SW480 (cell line): ENCODE results near the gene SESN2.

Experiments used
- DNase-seq: peaks from one replicate; pipeline ENCODE4 v3.0.0-alpha.2; 2016; ENCODE audit warnings: low spot score

SESN2 gene

GRCh38 chr1:28282426-28283407 lies 23.4 kb downstream of the SESN2 start:
- no peak for DNase-seq

GRCh38 chr1:28286111-28286510 lies 26.8 kb downstream of the SESN2 start:
- DNase-seq, result no peak

GRCh38 chr1:28288487-28288886 lies 29.2 kb downstream of the SESN2 start:
- DNase-seq, result no peak

DNA sequence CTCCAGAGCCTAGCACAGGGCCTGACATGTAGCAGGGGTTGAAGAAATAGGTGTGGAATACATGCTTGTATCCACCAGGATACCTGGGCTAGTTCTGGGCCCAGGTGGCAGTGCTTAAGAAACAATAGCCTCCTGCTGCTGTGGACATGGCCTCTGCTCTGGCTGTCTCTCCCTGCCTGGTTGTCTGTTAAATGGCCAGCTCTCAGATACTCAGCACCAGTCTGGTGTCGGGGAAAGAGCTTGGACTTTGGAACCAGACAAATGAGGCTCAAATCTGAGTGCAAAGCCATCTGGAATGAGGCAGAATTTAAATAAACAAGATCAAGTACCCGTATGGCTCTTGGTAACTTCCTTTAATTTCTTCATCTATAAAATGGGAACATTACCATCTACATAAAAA lies 31.5 kb downstream of the SESN2 start:
- no peak for DNase-seq

DNA sequence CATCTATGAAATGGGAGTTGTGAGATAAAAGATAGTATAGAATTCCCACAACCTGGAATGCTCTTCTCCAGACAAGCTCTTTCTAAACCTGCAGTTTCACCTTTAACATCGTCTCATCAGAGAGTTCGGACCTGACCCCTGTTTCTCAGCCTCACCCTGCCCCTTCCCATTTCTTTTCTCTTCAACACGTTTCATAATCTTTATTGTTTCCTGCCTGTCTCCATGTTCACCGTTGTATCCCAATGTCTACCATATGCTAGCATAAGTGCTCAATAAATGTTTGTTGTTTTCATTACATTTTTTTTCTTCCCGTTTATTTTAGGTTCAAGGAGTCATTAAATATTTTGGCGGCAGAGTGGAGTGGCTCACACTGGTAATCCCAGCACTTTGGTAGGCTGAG lies 32.4 kb downstream of the SESN2 start:
- DNase-seq, result no peak

DNA sequence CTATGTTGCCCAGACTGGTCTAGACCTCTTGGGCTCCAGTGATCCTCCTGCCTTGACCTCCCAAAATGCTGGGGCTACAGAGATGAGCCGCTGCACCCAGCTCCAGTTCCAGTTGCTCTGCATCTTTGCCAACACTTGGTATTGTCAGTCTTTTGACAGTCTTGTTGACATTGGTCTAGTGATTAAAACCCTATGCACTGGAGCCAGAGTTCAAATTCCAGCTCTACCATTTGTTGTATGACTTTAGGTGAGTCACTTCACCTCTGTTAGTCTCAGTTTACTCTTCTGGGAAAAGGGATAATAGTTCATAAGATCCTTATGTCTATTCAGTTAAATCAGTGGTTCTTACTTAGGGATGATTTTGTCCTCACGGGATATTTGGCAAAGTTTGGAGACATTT lies 36.6 kb downstream of the SESN2 start:
- DNase-seq, result no peak

DNA sequence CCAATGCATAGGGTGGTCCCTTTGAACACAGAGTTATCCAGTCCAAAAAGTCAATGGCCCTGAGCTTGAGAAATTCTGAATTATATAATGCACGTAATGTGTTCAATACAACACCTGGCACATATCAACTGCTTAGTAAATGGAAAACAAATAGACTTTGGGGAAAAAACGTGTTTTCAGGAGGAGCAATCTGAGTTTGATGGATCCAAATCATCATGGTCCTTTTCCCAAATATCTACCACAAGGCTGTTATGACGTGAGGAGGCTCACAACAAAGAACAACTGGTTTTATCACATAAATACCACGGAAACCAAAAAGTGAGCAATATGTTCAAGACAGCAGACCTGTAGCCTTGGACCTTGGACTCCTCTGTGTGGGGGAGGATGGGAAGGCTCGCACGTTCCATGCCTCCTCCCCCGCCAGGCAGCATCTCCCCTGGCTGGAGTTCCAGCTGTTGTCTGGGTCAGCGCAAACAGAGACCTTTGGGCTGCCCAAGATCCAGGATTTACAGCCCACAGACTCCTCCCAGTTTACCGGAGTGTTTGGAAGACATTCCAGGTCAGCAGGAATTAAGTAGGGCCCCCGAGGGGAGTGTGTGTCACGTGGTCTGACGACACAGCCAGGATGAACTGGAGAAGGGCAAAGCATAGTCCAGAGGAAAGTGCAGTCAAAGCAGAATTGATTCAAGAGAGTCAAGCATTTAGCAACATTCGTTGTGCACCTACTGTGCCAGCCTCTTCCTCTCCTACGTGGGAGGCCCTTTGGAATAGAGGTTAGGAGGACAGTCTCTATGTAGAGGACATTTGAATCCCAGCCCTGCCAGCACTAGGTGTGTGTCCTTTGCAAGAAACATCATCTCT lies 37.3 kb downstream of the SESN2 start:
- peak; percentile 58 for DNase-seq

DNA sequence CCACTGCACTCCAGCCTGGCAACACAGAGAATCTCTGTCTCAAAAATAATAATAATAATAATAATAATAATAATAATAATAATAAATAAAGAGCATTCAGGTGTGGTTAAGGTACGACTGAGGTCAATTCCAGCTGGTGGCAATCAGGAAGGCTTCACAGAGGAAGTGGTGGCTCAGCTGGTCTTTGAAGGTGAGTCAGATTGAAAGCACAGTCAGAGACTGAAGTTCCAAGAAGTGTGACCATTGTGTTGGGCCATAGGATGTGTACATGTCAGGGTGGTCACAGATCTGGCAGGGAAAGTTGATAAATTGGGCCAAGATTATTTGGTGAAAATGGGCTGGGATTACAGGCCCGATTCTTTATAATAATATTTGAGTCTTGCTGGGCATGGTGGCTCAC lies 38.5 kb downstream of the SESN2 start:
- DNase-seq, result no peak

- DNase-seq, result no peak
Observed at GRCh38 chr1:28298438-28298837, 39.1 kb downstream of the SESN2 start.

GRCh38 chr1:28301368-28302174 lies 42.3 kb downstream of the SESN2 start:
- no peak for DNase-seq

DNA sequence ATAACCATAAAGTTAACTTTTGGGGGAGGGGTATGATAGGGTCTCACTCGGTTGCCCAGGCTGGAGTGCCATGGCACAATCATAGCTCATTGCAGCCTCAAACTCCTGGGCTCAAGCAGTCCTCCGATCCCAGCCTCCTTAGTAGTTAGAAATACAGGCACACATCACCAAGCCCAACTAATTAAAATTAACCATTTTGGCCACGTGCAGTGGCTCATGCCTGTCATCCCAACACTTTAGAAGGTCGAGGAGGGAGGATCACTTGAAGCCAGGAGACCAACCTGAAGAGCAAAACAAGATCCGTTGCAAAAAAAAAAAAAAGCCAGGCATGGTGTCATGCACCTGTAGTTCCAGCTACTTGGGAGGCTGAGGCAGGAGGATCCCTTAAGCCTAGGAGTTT lies 42.9 kb downstream of the SESN2 start:
- no peak for DNase-seq

DNA sequence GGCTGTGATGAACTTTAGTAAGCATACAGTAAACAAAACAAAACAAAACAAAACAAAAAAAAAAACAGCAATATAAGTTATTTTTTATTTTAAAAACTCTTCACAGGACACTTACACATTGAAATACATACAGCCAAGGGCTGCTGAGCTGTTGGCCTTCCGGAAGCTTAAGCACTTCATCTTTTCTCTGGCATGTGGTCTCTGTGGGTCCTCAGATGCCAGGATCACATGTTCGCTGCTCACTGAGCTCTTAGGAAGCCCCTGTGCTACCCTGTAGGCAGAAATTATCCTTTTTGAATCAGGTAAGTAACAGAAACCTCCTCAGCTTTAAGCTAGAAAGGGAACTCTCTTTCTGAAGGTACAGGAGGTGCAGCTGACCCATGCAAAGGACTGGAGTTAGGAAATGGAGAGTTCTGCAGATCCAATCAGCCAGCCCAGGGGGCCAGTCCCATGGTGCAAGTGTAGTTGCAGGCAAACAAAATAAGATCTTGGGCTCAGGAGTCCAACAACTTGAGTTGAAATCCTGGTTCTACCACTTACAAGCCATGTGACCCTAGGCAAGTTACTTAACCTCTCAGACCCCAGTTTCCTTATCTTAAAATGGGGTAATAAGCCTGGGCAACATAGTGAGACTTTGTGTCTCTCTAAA lies 47.1 kb downstream of the SESN2 start:
- DNase-seq, result no peak

GRCh38 chr1:28308750-28309149 lies 49.4 kb downstream of the SESN2 start:
- DNase-seq, result no peak

GRCh38 chr1:28309702-28310101 lies 50.4 kb downstream of the SESN2 start:
- no peak for DNase-seq

- peak; percentile 39 for DNase-seq
Observed at GRCh38 chr1:28313702-28314546, 54.6 kb downstream of the SESN2 start.

DNA sequence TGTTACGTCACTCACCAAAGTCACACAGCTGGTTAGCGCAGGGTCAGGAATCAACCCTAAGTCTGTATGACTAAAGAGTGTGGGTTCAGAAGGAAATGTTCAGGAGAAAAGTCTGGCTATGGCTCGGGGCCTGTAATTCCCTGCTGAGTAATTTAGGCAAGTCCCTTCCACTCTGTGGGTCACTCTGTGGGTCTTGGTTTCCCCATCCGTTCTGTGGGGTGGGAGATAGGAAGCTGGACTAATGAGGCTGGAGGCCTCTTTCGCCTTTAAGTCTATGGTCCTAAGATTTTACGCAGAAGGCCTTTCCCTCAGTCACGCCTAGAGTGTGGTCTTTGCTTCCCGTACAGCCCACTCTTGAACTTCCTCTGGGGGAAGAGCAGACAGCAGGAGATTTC lies 55.2 kb downstream of the SESN2 start:
- no peak for DNase-seq

GRCh38 chr1:28317014-28317413 lies 57.7 kb downstream of the SESN2 start:
- no peak for DNase-seq

GRCh38 chr1:28322194-28322593 lies 62.9 kb downstream of the SESN2 start:
- DNase-seq, result no peak

- no peak for DNase-seq
Observed at GRCh38 chr1:28323720-28324119, 64.4 kb downstream of the SESN2 start.

GRCh38 chr1:28326515-28326914 lies 67.2 kb downstream of the SESN2 start:
- DNase-seq, result no peak

- no peak for DNase-seq
Observed at GRCh38 chr1:28326984-28327383, 67.7 kb downstream of the SESN2 start.
